ENCODE data around the gene NEDD4L. TPM values are rescaled to one million over a fixed set of nuclear protein-coding genes. Genes with fewer than 3 reads are reported as not detected.

NEDD4L gene
- polyA plus RNA-seq, 6 donors from 2014 or later = 3.2 to 5.8 (median 3.5) TPM

GRCh38 chr18:58316396-58317342, 272.6 kb downstream of the NEDD4L start:
- no peak for DNase-seq
- Mint-ChIP-seq H3K4me1 (peaks cover 14 to 28% (median 22%) of the 10 kb centered on the region in 3 donors), H3K27me3 (peaks cover 0 to 5% (median 0%) of the 10 kb centered on the region in 3 donors), H3K9me3 (no peaks in the 10 kb centered on the region), H3K27ac (peak overlapping the region in 3 of 6 donors; percentile 6 to 84 (median 41)), H3K36me3 (no peaks in the 10 kb centered on the region), H3K4me3 (peak overlapping the region in 2 of 8 donors; percentile 22 to 45)
- ATAC-seq (ENCODE audit: low read depth in 2 of 2) = peak; percentile 38 to 47

DNA sequence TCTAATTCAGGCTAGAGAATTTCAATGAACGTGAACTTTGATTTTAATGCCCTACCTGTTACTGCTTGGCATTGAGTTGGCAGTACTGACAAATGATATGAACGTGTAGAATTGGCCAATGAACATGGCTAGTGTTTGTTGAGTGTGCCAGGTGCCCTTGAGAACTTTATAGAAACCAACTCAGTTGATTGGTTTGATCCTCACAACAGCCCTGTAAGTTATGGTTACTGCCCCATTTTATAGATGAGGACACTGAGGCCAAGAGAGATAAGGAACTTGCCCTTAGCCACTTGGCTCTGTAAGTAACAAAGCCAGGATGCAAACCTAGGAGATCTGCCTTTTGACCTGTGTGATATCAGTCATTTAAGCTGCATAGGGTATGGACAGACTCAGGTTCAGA, 275.7 kb downstream of the NEDD4L start:
- no peak for DNase-seq
- H3K27me3 Mint-ChIP-seq = peaks cover 0 to 5% (median 0%) of the 10 kb centered on the region in 3 donors
- no peak overlapping the region for H3K27ac Mint-ChIP-seq
- no peaks in the 10 kb centered on the region for H3K9me3 Mint-ChIP-seq
- no peak overlapping the region for H3K4me3 Mint-ChIP-seq
- H3K4me1 Mint-ChIP-seq = peaks cover 14 to 28% (median 22%) of the 10 kb centered on the region in 3 donors
- ATAC-seq (ENCODE audit: low read depth in 2 of 2) = no peak
- H3K36me3 Mint-ChIP-seq = no peaks in the 10 kb centered on the region

- Mint-ChIP-seq H3K4me3 (no peak overlapping the region), H3K27me3 (peaks cover 0 to 5% (median 0%) of the 10 kb centered on the region in 3 donors), H3K36me3 (peaks cover 0 to 8% of the 10 kb centered on the region in 2 donors), H3K9me3 (no peaks in the 10 kb centered on the region), H3K27ac (peak overlapping the region in 1 of 6 donors; percentile 23), H3K4me1 (peaks cover 14 to 23% (median 20%) of the 10 kb centered on the region in 3 donors)
- DNase-seq (no peak), ATAC-seq (ENCODE audit: low read depth in 2 of 2) (no peak)
These were observed 277.0 kb downstream of the NEDD4L start for GRCh38 chr18:58320907-58321561.

GRCh38 chr18:58321986-58322385, 278.0 kb downstream of the NEDD4L start:
- ATAC-seq (ENCODE audit: low read depth in 2 of 2) = no peak
- no peak for DNase-seq
- H3K27me3 Mint-ChIP-seq = peaks cover 0 to 5% (median 0%) of the 10 kb centered on the region in 3 donors
- no peaks in the 10 kb centered on the region for H3K9me3 Mint-ChIP-seq
- no peak overlapping the region for H3K4me3 Mint-ChIP-seq
- H3K4me1 Mint-ChIP-seq = peaks cover 7 to 13% (median 10%) of the 10 kb centered on the region in 3 donors
- H3K36me3 Mint-ChIP-seq = peaks cover 0 to 8% of the 10 kb centered on the region in 2 donors
- peak overlapping the region in 1 of 6 donors; percentile 13 for H3K27ac Mint-ChIP-seq

- Mint-ChIP-seq H3K9me3 (no peaks in the 10 kb centered on the region), H3K27ac (no peak overlapping the region), H3K4me3 (no peak overlapping the region), H3K36me3 (peaks cover 0 to 8% of the 10 kb centered on the region in 2 donors), H3K27me3 (peaks cover 0 to 5% (median 0%) of the 10 kb centered on the region in 3 donors), H3K4me1 (peaks cover 2 to 9% (median 5%) of the 10 kb centered on the region in 3 donors)
- ATAC-seq (ENCODE audit: low read depth in 2 of 2) (no peak), DNase-seq (no peak)
These were observed 278.4 kb downstream of the NEDD4L start for GRCh38 chr18:58322464-58322863.

DNA sequence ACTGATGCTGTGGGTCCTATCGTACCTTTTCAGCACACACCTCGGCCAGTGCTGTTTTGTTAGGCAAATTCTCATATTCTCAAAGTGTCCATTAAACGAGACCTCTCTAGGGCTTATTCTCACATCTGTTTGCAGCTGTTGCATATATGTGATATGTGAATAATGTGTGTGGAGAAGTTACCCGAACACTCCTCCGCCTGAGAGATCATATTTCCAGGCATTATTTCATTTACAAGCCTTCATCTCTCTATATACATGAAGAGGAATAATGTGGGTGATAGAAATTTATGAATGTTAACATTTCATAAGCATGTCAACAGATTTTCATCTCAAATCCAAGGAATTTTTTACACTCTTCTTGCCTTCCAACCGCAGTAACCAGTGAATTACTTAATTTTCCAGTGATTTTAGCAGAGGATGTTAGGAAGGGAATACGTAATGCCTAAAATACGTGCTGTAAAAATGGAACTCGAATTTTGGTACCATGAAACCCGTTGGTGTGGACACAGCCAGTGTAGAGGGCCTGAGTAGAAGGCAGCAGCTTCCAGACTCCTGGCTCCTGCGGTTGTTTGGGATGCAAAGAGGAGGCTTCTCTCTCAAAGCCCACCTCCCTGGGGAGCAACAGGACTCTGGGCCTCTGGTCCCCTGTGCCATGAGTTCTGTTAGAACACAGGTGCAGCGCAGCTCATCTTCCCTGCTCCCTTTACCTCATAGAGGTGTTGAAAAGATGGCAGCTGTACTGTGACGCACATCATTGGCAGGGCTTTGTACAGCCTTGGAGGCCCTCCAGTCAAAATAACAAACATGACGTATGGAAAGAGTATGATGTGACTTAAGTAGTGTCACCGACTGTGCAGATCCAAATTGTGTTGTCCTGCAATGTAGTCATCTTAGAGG, 280.1 kb downstream of the NEDD4L start:
- Mint-ChIP-seq H3K4me1 (no peaks in the 10 kb centered on the region), H3K27ac (no peak overlapping the region), H3K4me3 (no peak overlapping the region), H3K9me3 (no peaks in the 10 kb centered on the region), H3K36me3 (peaks cover 0 to 18% of the 10 kb centered on the region in 2 donors), H3K27me3 (peaks cover 0 to 5% (median 0%) of the 10 kb centered on the region in 3 donors)
- ATAC-seq (ENCODE audit: low read depth in 2 of 2) (no peak), DNase-seq (no peak)

GRCh38 chr18:58324824-58325480, 280.9 kb downstream of the NEDD4L start:
- H3K27me3 Mint-ChIP-seq = peaks cover 0 to 5% (median 0%) of the 10 kb centered on the region in 3 donors
- ATAC-seq (ENCODE audit: low read depth in 2 of 2) (no peak), DNase-seq (no peak)
- no peak overlapping the region for H3K27ac Mint-ChIP-seq
- no peaks in the 10 kb centered on the region for H3K9me3 Mint-ChIP-seq
- peaks cover 0 to 18% of the 10 kb centered on the region in 2 donors for H3K36me3 Mint-ChIP-seq
- H3K4me1 Mint-ChIP-seq = no peaks in the 10 kb centered on the region
- H3K4me3 Mint-ChIP-seq = no peak overlapping the region

DNA sequence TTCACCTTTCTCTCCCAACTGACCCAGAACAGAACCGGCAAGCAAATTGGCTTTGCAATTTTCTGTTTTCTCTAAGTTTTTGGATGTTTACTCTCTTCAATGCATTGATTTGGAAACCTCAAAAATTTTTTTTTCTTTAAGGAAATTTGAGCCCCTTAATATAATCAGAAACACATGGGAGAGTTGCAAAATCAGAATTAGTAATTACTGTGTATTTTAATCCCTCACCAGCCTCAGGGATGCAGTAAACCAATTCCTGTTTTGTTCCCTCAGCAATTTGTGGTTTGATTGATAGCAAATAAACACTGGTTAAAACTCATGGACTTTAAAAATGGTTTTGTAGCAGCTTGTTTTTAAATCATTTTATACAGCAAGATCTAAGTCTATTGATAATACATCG, 281.5 kb downstream of the NEDD4L start:
- no peak for DNase-seq
- peaks cover 0 to 18% of the 10 kb centered on the region in 2 donors for H3K36me3 Mint-ChIP-seq
- H3K27me3 Mint-ChIP-seq = peaks cover 0 to 5% (median 0%) of the 10 kb centered on the region in 3 donors
- no peak overlapping the region for H3K4me3 Mint-ChIP-seq
- H3K4me1 Mint-ChIP-seq = no peaks in the 10 kb centered on the region
- ATAC-seq (ENCODE audit: low read depth in 2 of 2) = no peak
- no peak overlapping the region for H3K27ac Mint-ChIP-seq
- H3K9me3 Mint-ChIP-seq = no peaks in the 10 kb centered on the region

DNA sequence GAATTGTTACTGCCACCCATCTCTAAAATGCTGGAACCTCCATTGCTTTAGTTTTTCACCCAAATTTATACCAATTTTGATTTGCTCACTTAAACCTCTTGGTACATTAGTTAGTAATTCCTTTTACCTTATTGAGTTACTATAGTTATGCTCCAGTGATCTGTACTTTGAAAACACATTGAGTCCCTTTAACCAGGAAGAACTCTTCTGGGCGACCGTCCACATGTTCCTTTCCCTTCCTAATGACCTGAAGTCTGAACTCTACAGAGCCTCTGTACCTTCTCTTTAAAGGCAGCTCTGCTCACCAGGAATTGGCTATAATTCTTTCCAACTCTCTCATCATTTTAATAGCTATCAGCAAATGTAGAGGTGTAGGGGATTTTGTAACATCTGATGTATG, 290.0 kb downstream of the NEDD4L start:
- Mint-ChIP-seq H3K9me3 (no peaks in the 10 kb centered on the region), H3K27ac (no peak overlapping the region), H3K27me3 (no peaks in the 10 kb centered on the region), H3K36me3 (peaks cover 0 to 10% of the 10 kb centered on the region in 2 donors), H3K4me1 (no peaks in the 10 kb centered on the region), H3K4me3 (no peak overlapping the region)
- ATAC-seq (ENCODE audit: low read depth in 2 of 2) (no peak), DNase-seq (no peak)

DNA sequence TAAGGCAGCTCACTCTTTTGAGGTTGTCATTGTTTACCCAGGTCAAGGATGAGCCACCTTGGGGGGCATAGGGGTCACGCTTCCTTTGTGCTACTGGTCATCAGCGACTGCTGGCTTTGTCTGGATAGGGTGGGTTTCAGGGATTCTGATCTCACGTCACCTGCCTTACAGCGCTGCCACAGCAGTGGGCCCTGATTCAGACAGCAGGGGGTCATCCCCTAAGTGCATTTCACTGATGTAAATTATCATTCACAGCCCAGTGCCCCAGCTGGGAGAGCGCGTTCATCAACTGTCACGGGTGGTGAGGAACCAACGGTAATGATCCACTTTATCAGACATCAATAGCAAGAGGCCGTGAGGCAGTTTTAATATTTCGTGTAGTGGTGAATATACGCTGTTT, 291.2 kb downstream of the NEDD4L start:
- H3K36me3 Mint-ChIP-seq = peaks cover 0 to 10% of the 10 kb centered on the region in 2 donors
- no peak overlapping the region for H3K27ac Mint-ChIP-seq
- H3K4me3 Mint-ChIP-seq = no peak overlapping the region
- H3K27me3 Mint-ChIP-seq = no peaks in the 10 kb centered on the region
- DNase-seq (no peak), ATAC-seq (ENCODE audit: low read depth in 2 of 2) (no peak)
- no peaks in the 10 kb centered on the region for H3K4me1 Mint-ChIP-seq
- no peaks in the 10 kb centered on the region for H3K9me3 Mint-ChIP-seq

GRCh38 chr18:58335821-58336220, 291.8 kb downstream of the NEDD4L start:
- Mint-ChIP-seq H3K27me3 (no peaks in the 10 kb centered on the region), H3K36me3 (peaks cover 0 to 10% of the 10 kb centered on the region in 2 donors), H3K4me3 (no peak overlapping the region), H3K27ac (no peak overlapping the region), H3K4me1 (no peaks in the 10 kb centered on the region), H3K9me3 (no peaks in the 10 kb centered on the region)
- DNase-seq = no peak
- ATAC-seq (ENCODE audit: low read depth in 2 of 2) = no peak

DNA sequence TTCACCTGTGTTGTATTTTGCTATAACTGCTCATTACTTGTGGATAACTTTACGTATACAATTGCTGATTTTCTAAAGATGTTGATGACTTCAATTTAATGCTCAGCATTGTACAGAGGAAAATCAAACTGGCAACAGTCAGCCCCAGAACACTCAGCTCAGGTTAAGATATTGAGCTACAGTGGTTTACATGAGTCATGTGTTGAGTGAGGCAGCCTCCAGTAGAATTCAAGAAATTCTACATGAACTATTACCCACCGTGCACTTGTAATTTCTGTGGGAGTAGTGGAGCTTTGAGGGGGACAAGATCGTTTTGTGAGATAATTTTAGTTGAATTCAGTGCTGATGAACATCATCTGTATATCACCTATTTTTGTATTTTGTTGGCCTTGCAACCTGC, 292.6 kb downstream of the NEDD4L start:
- H3K4me3 Mint-ChIP-seq = no peak overlapping the region
- no peaks in the 10 kb centered on the region for H3K4me1 Mint-ChIP-seq
- H3K9me3 Mint-ChIP-seq = no peaks in the 10 kb centered on the region
- peaks cover 3 to 13% of the 10 kb centered on the region in 2 donors for H3K36me3 Mint-ChIP-seq
- H3K27ac Mint-ChIP-seq = no peak overlapping the region
- no peak for DNase-seq
- no peaks in the 10 kb centered on the region for H3K27me3 Mint-ChIP-seq
- ATAC-seq (ENCODE audit: low read depth in 2 of 2) = no peak

All from naive B cell (primary cell).